ENCODE data around the gene RICTOR.

RICTOR gene, protein sequence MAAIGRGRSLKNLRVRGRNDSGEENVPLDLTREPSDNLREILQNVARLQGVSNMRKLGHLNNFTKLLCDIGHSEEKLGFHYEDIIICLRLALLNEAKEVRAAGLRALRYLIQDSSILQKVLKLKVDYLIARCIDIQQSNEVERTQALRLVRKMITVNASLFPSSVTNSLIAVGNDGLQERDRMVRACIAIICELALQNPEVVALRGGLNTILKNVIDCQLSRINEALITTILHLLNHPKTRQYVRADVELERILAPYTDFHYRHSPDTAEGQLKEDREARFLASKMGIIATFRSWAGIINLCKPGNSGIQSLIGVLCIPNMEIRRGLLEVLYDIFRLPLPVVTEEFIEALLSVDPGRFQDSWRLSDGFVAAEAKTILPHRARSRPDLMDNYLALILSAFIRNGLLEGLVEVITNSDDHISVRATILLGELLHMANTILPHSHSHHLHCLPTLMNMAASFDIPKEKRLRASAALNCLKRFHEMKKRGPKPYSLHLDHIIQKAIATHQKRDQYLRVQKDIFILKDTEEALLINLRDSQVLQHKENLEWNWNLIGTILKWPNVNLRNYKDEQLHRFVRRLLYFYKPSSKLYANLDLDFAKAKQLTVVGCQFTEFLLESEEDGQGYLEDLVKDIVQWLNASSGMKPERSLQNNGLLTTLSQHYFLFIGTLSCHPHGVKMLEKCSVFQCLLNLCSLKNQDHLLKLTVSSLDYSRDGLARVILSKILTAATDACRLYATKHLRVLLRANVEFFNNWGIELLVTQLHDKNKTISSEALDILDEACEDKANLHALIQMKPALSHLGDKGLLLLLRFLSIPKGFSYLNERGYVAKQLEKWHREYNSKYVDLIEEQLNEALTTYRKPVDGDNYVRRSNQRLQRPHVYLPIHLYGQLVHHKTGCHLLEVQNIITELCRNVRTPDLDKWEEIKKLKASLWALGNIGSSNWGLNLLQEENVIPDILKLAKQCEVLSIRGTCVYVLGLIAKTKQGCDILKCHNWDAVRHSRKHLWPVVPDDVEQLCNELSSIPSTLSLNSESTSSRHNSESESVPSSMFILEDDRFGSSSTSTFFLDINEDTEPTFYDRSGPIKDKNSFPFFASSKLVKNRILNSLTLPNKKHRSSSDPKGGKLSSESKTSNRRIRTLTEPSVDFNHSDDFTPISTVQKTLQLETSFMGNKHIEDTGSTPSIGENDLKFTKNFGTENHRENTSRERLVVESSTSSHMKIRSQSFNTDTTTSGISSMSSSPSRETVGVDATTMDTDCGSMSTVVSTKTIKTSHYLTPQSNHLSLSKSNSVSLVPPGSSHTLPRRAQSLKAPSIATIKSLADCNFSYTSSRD (N-terminal part only)

DNA sequence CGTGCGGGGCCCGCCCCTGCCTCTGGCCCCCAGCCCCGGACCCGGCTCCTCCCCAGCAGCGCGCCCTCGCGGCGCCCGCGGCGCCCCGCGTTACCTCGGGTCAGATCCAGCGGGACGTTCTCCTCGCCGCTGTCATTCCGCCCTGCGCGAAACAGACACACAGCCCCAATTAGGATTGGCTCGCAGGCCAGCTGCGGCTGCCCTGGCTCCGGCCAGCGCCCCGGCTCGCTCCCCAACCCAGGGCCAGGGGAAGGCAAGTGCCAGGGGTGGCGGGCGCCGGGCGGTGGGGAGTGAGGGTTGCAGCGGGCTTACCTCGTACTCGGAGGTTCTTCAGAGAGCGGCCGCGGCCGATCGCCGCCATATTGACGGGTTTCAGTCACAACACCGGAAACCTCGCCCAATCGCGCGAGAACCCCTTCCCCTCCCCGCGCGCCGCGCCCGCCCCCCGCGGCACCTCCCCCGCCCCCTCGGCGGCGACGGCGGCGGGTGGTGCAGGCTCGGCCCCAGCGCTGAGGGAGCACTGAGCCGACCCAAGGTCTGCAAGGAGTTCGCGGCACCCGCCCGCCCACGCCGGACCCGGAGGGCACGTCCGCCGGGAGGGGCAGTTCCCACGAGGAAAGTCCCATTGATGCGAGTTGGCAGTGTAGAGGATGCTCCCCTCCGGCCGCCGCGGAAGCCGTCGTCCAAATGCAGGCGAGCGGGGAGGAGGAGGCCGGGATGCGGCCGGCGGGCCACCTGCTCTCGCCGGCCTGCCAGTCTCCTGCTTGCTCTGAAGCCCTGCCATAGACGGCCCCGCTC is at the start of gene RICTOR:
TSS of gene RICTOR (minus strand) at position 383 of the 798 bp plus-strand sequence. CDS start at position 361, 22 bp downstream.
- peak; percentile 92 to 93 for DNase-seq

DNA sequence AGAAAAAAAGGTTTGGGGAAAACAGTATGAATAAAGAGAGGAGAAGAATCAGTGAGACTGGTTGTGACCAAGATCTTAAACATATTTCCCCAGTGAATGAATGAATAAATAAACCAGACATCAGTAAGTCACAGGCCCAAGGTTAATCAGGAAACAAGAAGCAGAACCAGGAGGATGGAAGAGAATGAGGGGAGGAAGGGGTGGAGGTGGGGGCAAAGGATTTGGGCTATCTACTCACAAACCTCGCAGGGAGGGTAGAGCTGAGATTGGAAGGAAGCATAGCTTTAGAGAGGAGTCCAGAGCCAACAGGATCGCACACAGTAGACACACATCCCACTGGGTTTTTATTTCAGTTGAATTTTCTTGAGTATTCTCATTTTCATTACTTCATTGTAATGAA is 47.7 kb upstream of the RICTOR start:
- DNase-seq = no peak

DNA sequence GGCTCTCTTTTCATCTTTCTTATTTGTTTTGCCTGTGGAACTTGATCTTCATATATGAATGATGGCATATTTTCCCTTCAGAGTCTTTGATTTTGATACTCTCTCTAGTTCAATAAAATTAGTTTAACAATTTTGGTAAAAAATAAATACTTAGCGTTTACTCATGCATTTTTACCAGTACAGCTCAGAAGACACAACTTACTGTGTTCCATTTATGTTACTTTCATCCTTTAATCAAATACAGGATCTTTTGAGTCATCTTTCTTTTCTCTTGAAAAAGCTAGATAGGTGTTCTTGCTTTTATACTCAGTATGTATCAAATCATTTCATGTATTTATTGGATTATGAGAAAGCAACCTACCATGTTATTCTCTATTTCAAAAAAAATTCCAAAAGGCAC is 47.1 kb upstream of the RICTOR start:
- no peak for DNase-seq

DNA sequence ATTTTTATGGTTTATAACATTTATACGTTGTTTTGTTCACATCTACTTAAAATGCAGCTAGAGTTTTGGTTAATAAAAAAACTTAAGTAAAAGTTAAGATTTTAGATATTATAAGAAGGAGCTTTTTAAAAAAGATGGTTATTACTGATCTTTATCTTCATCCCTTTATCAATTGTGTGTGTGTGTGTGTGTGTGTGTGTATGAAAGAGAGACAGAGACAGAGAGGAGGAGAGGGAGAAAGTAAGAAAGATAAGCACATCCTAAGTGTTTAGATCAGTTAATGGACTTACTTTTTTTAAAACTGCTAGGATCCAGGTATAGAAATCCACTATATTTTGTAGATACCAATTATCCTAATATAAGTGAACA is 45.8 kb upstream of the RICTOR start:
- DNase-seq = no peak

DNA sequence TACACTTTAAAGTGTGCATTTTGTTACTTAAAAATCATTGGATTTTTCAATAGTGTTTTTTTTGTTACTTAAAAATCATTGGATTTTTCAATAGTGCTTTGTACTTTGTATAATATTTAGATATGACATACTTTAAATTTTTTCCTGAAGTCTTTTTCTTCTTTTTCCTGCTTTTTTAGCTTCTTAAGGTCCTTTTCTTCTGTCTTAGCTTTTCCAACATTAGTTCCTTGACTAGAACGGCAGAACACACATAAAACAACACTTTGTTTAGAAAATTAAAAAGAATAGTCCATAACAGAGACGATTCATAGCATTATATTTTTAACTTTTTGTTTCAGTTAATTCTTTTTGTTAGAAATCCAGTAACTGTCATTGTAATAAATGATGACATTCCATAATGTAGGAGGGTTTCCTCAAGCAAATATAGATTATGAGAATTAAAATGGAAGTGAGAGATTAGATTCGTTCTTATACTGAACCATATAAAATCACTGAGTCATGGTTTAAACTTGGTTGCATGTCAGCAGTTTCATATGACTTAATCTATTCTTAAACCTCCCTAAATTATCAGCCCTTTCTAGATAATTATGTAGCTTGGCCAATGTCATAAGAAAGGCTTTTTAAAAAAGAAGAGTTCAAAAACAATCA is 45.3 kb upstream of the RICTOR start:
- DNase-seq = no peak

DNA sequence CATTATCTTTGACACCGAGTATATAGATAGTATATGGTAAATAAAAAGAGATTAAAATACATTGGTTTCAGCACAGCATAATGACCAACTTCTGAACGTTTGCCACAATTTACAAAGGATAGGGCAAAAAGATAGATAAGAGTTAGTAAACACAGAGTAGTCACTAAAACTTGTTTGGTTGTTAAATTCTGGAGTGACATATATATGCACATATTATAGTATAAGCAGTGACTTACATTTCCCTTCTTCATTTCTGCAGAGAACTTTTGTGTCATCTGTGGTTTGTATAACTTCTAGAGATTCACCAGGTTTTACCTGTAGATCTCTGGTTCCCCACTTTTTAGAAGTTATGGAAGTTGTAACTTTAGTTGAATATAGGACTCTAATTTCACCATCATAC is 44.4 kb upstream of the RICTOR start:
- no peak for DNase-seq

DNA sequence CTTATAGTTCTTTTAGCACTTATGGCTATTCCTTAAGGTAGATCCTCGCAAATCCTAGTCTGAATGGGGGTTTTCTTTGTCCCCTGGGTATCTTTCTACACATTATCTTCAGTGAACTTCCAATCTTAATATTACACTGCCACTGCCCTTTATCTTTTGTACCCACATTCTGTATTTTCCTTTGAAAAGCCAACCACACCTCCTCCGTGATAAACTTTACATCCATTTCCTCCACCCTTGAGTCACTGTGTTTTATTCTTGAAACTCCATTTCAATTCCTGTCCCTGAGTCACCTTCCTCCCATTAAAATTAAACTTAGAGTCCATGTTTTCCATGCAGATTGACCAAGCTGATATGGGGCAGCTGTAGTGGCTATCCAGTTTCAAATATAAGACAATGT is 43.2 kb upstream of the RICTOR start:
- DNase-seq = no peak

DNA sequence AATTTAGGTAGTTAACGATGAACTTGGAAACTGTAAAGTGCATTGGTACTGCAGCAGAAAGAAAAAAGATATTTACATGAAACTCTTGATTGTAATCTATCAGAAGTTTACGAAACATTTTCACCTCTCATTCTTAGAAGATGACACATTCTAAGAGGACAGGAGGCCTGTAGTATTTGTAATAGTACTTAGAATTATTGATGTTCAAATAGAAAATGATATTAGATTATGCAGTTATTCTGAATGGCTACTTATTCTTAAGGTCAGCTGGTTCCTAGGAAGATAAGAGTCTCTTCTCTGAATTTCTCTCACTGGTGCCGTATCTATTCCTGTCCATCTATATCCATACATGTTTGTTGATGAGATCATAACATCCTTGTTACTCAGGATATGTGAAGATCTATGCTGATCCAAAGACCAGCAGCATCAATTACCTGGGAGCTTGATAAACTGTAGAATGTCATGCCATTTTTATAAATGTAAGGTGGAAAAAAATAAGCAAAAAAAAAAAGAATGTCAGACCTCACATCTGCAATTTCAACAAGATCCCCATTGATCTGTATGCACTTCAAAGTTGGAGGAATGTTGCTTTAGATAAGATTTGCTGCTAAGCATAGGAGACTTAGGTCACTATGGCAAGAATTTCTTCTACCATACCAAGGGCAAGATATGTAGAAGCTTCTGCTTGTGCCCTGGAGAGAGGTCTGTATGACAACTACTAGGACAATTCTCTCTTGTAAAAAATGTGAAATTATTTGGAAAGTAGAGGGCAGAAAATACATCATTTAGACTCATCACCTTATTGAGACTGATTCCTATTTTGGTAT is 42.4 kb upstream of the RICTOR start:
- no peak for DNase-seq

DNA sequence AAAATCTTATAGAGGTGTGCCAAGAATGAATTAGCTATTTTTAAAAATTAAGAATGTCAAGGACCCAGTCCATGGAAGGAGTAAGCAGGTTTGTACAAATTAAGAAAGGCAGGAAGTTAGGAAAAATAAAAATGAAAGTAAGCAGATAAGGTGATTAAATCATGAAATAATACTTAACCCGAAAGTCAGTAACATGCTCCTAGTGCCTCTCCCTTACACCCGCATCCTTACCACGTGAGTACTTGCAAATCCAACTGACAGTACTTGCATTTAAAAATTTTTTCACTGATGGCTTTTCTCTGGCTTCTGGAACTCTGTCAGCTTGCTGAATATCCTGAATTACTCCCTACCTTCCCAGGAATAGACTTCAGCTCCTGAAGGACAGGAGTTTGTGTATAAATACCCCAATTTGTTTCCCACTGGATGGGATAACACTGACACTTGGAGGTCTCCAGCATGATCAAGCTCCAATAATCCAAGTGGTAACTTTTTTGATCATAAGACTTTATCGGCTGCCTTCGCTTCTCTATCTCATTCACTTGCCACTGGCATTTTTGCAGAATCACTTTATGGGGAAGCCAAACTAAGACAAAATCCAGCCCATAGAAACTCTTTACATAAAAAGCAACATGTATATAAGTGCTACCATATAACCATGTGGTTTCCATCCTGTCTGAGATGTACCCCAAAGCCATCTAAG is 41.6 kb upstream of the RICTOR start:
- no peak for DNase-seq

DNA sequence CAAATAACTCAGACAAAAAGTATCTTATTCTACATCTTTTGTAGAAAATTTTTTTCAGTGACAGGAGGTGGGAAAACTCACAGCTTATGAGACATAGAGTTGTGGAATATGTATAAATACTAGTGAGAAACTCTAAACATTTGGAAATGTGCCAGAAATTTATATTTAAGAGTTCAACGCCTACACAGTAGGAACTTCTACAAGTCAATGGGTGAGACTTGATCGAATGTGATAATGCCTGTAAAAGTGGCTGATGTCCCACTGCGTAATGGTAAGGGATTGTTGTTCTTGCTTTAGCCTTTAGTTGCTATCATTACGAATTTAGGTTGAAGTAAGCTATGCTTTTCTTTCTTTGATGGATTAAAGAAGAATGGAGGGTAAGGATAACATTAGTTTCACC is 40.0 kb upstream of the RICTOR start:
- DNase-seq = no peak

DNA sequence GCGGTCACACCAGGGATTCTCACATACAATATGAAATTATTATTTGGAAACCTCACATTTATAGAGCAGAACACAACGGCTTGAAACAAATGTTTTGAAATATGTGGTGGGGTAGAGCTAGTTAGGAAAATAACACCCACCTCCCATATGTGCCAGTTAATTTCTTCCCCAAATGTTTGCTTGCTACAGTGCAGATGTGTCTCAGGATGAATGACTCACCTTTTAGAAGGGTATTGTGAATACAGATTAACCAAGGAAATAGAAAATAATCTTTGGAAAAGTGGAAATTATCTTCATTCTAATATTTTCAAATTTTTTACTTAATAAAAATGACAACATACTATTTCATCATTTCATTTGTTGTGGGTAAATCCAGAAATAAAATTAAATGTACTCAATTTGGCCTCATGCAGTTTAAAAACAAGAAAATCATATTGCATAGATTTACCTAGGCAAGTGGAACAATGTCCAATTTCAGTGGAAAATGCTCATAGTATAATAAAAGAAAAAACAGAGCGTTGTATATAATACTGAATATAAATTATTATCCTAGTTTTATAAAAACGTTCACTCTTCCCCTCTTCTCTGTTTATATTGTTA is 39.3 kb upstream of the RICTOR start:
- DNase-seq = no peak

DNA sequence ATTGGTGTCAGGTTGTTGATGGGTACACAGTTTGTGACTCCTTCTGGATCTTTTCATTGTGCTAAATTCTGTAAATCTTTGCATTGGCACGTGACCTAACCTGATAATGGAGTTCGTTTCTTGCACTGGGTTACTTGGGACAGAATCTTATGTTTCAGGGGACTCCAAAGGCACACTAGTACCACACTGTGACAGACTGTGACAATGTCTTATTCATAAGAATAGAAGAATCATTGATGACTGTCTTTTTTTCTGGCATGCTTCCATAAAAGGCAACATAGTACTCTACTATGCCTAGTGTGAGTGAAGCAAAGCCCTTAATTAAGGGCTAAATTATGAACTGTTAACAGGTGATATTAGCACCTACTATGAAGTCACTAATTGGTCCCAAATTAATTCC is 35.4 kb upstream of the RICTOR start:
- no peak for DNase-seq

DNA sequence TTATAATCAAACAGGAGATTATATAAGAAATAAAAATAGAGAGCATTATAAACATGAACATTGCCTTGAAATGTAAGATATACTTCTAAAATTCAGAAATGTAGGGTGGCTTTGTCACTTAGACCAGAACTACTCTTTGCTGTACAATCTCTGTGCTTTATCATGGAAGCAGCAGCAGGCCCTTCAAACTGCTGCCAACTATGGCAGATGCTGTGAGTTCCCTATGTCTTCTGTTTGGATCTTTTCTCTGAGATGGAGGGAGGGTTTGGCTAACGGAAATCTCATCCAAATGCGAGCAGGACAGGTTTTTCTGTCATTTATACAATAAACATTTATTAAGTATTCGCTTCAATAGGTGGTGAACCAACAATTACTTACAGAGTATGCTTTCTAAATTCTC is 34.8 kb upstream of the RICTOR start:
- no peak for DNase-seq

DNA sequence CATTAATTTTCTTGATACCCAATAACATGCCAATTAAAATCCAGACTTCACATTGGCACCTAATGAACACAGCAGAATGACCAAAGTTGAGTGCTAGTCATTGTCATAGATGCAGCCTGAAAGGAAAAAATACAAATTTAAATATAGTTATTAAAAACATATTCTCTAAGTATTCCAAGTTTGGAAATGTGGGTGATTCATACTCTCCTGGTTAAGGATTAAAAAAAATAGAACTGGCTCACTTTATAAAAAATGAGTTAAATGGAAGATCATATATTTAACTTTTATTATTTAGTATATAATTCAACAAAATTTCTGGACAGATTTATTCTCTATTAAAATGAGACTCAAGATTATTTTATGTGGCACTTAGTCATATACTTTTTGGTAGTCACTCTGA is 33.2 kb upstream of the RICTOR start:
- no peak for DNase-seq

DNA sequence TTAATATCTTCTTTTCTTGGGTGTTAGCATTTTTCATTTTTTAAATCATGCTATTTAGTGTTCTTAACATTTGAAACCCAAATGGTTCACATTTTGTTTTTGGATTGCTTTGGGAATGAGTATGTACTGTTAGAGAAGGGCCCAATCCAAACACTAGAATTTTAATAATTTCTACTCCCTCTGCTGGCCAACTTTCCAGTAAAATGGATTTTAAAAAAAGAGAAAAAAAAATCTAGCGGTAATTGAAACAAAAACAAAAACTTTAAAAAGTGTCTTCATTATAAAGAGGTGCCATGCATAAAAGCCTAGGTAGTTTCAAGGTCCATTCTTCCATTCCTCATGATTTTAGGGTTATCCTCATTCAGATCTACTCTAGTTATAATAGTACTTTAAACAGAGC is 32.1 kb upstream of the RICTOR start:
- no peak for DNase-seq

DNA sequence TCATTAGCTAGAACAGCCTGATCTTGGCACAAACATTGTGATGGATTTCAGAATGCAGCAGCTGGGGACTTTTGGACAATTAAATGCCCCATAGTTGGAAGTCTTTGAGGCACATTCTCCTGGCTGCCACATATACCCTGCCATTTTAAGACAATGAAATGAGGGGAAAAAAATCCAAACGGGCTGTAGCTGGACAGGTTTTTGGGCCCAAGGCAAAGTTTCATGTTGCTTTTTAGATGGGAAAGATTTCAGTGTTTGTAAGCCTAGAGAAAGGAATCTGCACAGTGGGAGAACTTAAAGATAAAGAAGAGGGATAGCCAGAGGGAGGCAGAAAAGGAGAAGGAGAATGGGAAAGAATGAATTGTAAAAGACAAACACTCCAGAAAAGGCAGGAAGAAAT is 30.0 kb upstream of the RICTOR start:
- DNase-seq = no peak

DNA sequence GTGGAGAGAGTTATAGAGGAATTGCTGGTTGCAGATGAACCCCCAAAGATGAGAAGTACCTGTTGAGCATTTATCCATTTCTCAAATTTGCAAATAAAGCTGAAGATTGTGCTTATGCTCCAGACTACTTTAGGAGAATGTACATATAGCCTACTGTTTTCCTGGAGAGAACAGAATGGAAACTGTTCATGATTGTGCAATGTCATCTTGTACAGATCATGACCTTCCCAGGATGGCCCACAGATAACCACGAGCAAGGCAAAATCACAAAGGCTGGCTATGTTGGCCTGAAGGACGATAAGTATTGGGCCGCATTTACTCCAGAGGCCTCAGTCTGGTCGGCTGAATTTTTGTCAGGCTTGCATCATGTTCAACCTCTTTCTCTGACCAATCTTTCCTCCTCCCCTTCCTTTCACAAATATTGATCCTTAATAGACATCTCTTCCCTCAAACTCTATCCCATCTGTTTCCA is 28.5 kb upstream of the RICTOR start:
- no peak for DNase-seq

DNA sequence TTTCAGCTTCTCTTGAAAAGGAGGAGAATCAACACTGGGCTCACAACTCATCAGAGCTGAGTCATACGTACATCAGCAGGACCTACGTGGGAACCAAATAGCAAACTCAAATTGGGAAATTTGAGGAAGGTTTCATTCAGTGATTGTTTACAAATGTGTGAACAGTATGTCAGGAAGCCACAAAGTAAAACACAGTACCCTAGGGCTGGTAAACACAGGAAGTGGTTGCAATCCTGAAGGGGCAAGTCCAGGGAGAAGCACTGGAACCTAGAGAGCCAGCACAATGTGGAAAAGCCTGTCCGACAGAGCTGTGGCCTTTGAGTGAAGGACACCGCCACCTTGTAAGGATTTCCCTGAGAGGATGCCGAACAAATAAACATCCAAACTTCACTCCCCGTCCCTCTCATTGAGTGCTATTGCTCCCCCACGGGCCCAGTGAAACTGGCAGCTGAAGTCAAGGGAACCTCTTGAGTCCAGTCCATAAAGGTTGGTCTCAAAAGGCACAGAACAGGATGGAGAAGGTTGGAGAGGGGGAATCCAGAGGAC is 26.7 kb upstream of the RICTOR start:
- DNase-seq = no peak

DNA sequence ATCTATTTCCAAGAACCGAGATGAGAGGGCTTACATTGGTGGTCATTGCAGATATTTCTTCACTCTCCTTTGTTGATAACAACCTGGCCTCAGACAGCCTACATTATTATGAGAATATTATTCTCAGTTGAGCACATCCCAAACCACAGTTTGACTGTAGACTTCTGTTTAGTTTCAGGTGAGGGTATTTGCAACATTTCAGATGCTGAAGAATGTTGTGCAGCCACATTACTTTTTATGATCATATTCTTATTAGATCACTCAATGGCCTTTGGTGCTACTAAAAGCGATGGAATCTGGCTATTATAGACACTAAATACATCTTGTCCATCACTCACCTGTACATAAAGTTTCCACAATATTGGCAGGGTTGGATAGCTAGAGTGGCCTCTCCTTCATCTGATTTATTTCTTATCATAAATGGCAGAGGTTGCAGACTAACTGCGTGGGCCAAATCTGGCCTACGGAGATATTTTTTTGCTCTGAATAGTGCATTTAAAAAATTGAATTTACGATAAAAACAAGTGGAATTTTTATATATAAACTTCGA is 26.2 kb upstream of the RICTOR start:
- no peak for DNase-seq
